Measurements from ENCODE around the gene SEBOX. TPM values are rescaled to one million over a fixed set of nuclear protein-coding genes. Genes with fewer than 3 reads are reported as not detected.

Gene SEBOX
- total and polyA plus RNA-seq, 2 of the 8 experiments (the other 6 are each of a cell fraction or from before 2014, with no cell fraction given) = not detected

DNA sequence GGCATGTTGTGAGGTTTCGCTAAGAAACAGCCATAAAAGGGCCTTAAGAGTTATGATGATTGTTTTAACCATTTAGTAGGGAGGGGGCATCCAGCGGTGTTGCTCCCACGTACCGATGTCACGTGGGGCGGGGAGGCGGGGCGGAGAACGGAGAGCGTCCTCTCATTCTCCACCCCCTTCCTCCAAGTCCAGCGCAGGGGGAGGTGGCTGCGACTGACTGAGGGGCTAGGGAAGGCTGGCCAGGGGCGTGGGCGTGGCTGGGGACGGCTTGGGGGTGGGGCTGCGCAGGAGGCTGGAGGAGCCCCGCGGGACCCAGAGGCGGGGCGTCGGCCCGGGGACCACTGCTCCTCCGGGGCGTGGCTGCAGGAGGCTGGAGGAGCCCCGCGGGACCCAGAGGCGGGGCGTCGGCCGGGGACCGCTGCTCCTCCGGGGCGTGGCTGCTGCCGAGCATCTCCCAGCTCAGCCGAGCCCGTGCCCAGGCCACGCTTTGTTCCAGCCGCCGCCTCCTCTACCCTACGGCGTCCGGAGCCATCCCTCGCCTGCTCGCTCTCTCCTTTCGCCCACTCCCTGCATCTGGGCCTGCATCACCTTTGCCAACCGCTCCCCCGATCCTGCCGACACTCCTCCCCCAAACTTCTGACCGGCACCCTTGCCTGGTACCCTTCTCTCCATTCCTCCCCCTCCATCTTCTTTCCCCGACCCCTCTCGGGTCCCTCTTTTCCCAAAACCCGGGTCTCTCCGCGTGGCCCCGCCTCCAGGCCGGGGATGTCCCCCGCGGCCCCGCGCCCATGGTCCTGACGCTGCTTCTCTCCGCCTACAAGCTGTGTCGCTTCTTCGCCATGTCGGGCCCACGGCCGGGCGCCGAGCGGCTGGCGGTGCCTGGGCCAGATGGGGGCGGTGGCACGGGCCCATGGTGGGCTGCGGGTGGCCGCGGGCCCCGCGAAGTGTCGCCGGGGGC, 6.5 kb upstream of the SEBOX start, which contains the start of gene SARM1 (continued):
- TF ChIP-seq, protein P1, sequence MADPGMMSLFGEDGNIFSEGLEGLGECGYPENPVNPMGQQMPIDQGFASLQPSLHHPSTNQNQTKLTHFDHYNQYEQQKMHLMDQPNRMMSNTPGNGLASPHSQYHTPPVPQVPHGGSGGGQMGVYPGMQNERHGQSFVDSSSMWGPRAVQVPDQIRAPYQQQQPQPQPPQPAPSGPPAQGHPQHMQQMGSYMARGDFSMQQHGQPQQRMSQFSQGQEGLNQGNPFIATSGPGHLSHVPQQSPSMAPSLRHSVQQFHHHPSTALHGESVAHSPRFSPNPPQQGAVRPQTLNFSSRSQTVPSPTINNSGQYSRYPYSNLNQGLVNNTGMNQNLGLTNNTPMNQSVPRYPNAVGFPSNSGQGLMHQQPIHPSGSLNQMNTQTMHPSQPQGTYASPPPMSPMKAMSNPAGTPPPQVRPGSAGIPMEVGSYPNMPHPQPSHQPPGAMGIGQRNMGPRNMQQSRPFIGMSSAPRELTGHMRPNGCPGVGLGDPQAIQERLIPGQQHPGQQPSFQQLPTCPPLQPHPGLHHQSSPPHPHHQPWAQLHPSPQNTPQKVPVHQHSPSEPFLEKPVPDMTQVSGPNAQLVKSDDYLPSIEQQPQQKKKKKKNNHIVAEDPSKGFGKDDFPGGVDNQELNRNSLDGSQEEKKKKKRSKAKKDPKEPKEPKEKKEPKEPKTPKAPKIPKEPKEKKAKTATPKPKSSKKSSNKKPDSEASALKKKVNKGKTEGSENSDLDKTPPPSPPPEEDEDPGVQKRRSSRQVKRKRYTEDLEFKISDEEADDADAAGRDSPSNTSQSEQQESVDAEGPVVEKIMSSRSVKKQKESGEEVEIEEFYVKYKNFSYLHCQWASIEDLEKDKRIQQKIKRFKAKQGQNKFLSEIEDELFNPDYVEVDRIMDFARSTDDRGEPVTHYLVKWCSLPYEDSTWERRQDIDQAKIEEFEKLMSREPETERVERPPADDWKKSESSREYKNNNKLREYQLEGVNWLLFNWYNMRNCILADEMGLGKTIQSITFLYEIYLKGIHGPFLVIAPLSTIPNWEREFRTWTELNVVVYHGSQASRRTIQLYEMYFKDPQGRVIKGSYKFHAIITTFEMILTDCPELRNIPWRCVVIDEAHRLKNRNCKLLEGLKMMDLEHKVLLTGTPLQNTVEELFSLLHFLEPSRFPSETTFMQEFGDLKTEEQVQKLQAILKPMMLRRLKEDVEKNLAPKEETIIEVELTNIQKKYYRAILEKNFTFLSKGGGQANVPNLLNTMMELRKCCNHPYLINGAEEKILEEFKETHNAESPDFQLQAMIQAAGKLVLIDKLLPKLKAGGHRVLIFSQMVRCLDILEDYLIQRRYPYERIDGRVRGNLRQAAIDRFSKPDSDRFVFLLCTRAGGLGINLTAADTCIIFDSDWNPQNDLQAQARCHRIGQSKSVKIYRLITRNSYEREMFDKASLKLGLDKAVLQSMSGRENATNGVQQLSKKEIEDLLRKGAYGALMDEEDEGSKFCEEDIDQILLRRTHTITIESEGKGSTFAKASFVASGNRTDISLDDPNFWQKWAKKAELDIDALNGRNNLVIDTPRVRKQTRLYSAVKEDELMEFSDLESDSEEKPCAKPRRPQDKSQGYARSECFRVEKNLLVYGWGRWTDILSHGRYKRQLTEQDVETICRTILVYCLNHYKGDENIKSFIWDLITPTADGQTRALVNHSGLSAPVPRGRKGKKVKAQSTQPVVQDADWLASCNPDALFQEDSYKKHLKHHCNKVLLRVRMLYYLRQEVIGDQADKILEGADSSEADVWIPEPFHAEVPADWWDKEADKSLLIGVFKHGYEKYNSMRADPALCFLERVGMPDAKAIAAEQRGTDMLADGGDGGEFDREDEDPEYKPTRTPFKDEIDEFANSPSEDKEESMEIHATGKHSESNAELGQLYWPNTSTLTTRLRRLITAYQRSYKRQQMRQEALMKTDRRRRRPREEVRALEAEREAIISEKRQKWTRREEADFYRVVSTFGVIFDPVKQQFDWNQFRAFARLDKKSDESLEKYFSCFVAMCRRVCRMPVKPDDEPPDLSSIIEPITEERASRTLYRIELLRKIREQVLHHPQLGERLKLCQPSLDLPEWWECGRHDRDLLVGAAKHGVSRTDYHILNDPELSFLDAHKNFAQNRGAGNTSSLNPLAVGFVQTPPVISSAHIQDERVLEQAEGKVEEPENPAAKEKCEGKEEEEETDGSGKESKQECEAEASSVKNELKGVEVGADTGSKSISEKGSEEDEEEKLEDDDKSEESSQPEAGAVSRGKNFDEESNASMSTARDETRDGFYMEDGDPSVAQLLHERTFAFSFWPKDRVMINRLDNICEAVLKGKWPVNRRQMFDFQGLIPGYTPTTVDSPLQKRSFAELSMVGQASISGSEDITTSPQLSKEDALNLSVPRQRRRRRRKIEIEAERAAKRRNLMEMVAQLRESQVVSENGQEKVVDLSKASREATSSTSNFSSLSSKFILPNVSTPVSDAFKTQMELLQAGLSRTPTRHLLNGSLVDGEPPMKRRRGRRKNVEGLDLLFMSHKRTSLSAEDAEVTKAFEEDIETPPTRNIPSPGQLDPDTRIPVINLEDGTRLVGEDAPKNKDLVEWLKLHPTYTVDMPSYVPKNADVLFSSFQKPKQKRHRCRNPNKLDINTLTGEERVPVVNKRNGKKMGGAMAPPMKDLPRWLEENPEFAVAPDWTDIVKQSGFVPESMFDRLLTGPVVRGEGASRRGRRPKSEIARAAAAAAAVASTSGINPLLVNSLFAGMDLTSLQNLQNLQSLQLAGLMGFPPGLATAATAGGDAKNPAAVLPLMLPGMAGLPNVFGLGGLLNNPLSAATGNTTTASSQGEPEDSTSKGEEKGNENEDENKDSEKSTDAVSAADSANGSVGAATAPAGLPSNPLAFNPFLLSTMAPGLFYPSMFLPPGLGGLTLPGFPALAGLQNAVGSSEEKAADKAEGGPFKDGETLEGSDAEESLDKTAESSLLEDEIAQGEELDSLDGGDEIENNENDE (IDR thresholded peaks at IDR 0.05; ENCODE audit: insufficient replicate concordance, low read length) = no peak
- TF ChIP-seq GABPA (IDR thresholded peaks at IDR 0.05; ENCODE audit: borderline replicate concordance, insufficient read depth, low read length) (0 out of 2 replicates have a peak, but pooled peaks have one; percentile 28), CHD2 (IDR thresholded peaks at IDR 0.05; ENCODE audit: low read length) (no peak), RFX5 (IDR thresholded peaks at IDR 0.05; ENCODE audit: borderline replicate concordance, low read depth, low read length) (no peak), MAFK (IDR thresholded peaks at IDR 0.05; ENCODE audit: low read depth, low read length) (no peak), SIRT6 (IDR thresholded peaks at IDR 0.05; ENCODE audit: low read length) (no peak), SIN3A (conservative IDR thresholded peaks at IDR 0.05 in 1 of 2, IDR thresholded peaks at IDR 0.05 in 1 of 2; ENCODE audit: low read depth in 1 of 2, low read length in 2 of 2) (no peak; a peak in 2 of 4 replicates), EGR1 (IDR thresholded peaks at IDR 0.05; ENCODE audit: borderline replicate concordance, low read depth, low read length) (no peak; the same call in 1 of the 2 replicates), CEBPB (IDR thresholded peaks at IDR 0.05; ENCODE audit: low read depth, low read length) (no peak)
